Cardiac fibroblast (primary cell): ENCODE results near the gene ITGAE.

ENCODE experiments used
- DNase-seq, 2 donors: peaks; one replicate each; pipeline versions ENCODE4 v3.0.0 to v3.0.0-alpha.2; 2010; ENCODE audit warnings: low read depth in 2 of 2
- H3K4me3 ChIP-seq, 2 donors: replicated peaks in 1 of 2; 1 replicate in 1 of 2; 2 replicates in 1 of 2; pipeline ENCODE4 v1.5.1; 2011; ENCODE audit warnings: low read depth in 2 of 2, low read length in 2 of 2, mild to moderate bottlenecking in 2 of 2, moderate library complexity in 1 of 2
- TF ChIP-seq, protein P1 (sequence below): IDR thresholded peaks from one replicate; pipeline ENCODE4 v1.5.1; 2011; ENCODE audit warnings: low read depth, mild to moderate bottlenecking, low read length, inconsistent platforms

The ITGAE gene

DNA sequence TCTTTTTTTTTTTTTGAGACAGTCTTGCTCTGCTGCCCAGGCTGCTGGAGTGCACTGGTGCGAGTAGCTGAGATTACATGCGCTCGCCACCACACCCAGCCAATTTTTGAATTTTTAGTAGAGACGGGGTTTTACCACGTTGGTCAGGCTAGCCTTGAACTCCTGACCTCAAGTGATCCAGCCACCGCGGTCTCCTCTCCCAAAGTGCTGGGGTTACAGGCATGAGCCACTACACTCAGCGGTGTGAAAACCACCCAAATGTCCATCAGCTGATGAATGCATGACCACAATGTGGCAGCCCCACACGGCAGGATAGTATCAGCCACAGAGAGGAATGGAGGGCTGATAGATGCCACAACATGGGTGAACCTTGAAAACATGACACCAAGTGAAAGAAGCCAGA is 107.2 kb downstream of the ITGAE start:
- TF ChIP-seq, protein P1, sequence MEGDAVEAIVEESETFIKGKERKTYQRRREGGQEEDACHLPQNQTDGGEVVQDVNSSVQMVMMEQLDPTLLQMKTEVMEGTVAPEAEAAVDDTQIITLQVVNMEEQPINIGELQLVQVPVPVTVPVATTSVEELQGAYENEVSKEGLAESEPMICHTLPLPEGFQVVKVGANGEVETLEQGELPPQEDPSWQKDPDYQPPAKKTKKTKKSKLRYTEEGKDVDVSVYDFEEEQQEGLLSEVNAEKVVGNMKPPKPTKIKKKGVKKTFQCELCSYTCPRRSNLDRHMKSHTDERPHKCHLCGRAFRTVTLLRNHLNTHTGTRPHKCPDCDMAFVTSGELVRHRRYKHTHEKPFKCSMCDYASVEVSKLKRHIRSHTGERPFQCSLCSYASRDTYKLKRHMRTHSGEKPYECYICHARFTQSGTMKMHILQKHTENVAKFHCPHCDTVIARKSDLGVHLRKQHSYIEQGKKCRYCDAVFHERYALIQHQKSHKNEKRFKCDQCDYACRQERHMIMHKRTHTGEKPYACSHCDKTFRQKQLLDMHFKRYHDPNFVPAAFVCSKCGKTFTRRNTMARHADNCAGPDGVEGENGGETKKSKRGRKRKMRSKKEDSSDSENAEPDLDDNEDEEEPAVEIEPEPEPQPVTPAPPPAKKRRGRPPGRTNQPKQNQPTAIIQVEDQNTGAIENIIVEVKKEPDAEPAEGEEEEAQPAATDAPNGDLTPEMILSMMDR = no peak
- H3K4me3 ChIP-seq = no peak overlapping the region
- no peak for DNase-seq

DNA sequence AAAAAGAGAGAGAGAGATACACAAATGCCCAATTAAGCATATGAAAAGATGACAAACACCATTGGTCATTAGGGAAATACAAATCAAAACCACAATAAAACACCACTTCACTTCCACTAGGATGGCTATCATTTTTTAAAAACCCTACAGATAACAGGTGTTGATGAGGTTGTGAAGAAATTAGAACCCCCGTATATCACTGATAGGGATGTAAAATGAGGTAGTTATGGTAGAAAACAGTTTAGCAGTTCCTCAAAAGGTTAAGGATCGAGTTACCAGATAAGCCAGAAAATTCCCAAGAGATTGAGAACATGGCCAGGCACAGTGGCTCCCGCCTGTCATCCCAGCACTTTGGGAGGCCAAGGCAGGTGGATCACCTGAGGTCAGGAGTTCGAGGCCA is 107.8 kb downstream of the ITGAE start:
- no peak overlapping the region for H3K4me3 ChIP-seq
- no peak for DNase-seq
- TF ChIP-seq, protein P1 = no peak

DNA sequence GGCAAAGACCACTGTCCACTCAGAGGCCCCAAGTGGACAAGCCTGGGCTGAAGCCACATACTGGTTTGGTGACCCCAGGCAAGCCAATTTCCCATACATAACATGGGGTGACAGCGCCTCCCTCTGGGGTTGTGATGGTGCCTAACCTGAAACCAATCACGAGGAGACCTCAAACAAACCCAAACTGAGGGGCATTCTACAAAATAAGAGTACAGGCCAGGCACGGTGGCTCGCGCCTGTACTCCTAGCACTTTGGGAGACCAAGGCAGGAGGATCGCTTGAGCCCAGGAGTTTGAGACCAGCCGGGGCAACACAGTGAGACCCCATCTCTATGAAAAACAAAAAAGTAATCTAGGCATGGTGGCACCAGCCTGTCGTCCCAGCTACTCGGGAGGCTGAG is 108.6 kb downstream of the ITGAE start:
- no peak overlapping the region for H3K4me3 ChIP-seq
- no peak for DNase-seq
- TF ChIP-seq, protein P1 = no peak

DNA sequence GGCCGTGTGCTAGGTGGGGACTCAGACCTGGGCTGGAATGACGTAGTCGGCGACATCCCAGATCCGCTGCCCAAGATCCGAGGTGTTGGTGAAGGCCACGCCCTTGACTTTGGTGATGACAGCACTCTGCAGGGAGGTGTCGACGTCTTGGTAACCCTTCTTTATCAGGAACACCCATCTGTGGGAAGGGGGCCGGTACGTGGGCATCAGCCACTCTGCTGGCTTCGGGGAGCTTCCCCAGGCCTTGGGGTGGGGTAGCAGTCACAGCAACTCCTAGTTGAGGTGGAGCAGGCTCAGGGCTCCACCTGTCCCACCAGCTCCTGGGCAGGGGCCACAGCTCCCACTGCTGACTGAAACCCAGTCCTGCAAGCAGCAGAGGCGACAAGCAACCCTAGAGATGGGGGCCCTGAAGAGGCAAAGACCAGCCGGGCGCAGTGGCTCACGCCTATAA is 109.3 kb downstream of the ITGAE start:
- no peak for DNase-seq
- TF ChIP-seq, protein P1 = peak; percentile 10
- H3K4me3 ChIP-seq = no peak overlapping the region

DNA sequence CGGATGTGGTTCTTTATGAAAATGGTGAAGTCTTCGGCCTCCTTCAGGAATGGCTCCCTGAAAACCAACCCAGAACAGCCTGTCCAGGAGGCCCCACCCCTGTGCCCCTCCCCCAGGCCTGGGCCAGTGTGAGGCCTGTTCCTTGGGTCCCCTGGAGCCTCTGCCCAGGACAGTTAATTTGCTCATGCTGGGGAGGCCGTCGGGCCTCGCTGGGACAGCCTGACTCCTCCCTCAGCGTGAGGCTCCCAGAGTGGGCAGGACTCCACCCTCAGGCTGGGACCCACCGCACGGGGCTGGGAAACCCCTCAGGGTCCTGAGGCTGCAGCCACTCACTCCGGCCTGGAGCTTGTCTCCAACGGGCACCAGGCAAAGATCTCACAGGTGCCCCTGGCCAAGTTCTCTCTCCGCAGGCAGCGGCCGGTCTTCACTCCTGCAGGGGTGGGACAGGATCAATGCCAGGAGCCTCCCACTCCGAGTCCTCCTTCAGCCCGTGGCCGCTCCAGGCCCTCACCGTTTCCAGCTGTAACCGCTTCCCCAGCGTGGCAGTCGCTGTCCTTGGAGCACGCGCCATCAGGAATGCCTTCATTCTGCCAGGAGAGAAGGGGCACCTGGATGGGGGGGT is 110.8 kb downstream of the ITGAE start:
- no peak overlapping the region for H3K4me3 ChIP-seq
- TF ChIP-seq, protein P1 = no peak
- DNase-seq = no peak

DNA sequence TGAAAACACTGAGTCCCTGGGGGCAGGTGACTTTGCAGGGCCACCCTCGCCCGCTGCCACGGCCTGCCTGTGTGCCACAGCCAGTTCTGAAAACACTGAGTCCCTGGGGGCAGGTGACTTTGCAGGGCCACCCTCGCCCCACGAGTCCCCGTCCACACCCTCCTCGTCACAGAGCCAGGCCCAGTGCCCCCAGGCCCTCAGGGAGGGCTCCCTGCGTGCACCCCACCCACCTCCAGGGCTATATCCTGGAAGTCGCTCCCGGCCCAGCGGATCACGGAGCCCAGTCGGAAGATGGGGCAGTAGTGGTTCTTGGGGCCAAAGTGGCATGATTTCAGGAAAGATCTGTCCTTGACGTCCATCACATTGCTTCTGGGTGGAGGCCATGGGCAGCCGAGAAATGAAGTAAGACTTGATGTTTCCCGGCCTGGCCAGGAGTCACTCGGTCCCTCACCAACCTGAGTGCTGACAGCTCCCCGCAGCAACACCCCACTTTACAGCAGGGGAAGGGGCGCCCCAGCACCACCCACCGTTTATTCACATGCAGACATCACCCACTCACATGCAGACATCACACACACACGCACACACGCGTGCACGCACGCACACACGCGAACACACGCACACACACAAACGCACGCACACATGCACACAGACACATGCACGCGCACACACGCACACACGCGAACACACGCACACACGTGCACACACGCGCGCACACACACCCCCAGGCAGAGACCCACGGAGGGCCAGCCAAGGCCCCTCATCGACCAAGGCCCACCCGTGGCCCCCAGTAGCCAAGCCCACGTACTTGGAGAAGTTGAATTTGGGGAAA is 111.5 kb downstream of the ITGAE start:
- DNase-seq = no peak
- H3K4me3 ChIP-seq = no peak overlapping the region
- TF ChIP-seq, protein P1 = no peak
